Uterus (tissue), 4 donors: Measurements from ENCODE around the gene H1-8. TPM values are rescaled to one million over a fixed set of nuclear protein-coding genes. Genes with fewer than 3 reads are reported as not detected.
A peak's percentile ranks its signal among the peaks of the same experiment; 100 is the strongest.

Experiments used
- DNase-seq, 2 donors: peaks; one replicate each; pipeline ENCODE4 v3.0.0-alpha.2; 2019 to 2020
- H3K27ac ChIP-seq, 2 donors: fragments of 200-600 bp; sonication (generic); 1 replicate in 1 of 2; 2 replicates in 1 of 2; pipeline ENCODE4 v1.5.1; 2016 to 2018
- H3K27me3 ChIP-seq, 2 donors: fragments of 200-600 bp; sonication (generic); one replicate each; pipeline ENCODE4 v1.5.1; 2018 to 2019; ENCODE audit warnings: control low read depth in 1 of 2
- H3K36me3 ChIP-seq, 2 donors: fragments of 200-600 bp; sonication (generic); one replicate each; pipeline ENCODE4 v1.5.1; 2019; ENCODE audit warnings: control low read depth in 1 of 2
- H3K4me1 ChIP-seq, 2 donors: fragments of 200-600 bp; sonication (generic); one replicate each; pipeline ENCODE4 v1.5.1; 2018 to 2019; ENCODE audit warnings: control low read depth in 1 of 2
- H3K4me3 ChIP-seq, 2 donors: fragments of 200-600 bp; sonication (generic); 1 replicate in 1 of 2; 2 replicates in 1 of 2; pipeline ENCODE4 v1.5.1; 2018 to 2019; ENCODE audit warnings: mild to moderate bottlenecking in 1 of 2
- H3K9me3 ChIP-seq, 2 donors: fragments of 200-600 bp; sonication (generic); one replicate each; pipeline ENCODE4 v1.5.1; 2019; ENCODE audit warnings: control low read depth in 1 of 2
- POLR2A ChIP-seq, 2 donors: fragments of 450-650 bp; IDR thresholded peaks; one replicate each; pipeline ENCODE4 v1.6.1; 2016; ENCODE audit warnings: antibody characterized with exemption in 2 of 2, mild to moderate bottlenecking in 1 of 2, moderate library complexity in 1 of 2
- intact Hi-C: fragments of 100-400 bp; cut with DNase I; formaldehyde crosslinking; loops from one replicate; pipeline ENCODE4 v1.15.1; 2023; ENCODE audit warnings: low total_unique reads
- total RNA-seq, 4 donors: library from RNA; depleted of rRNA in 3 of 4; stranded (reverse); fragments of >200 nt in 3 of 4; gene quantifications; one replicate each; pipeline versions ENCODE4 v1.1.0 to v1.2.4, GENCODE V29; 2014 to 2023
- TF ChIP-seq, protein P1 (sequence below), 4 experiments: fragments of 200-600 bp in 2 of 4; fragments of 450-650 bp in 2 of 4; sonication (generic) in 2 of 4; IDR thresholded peaks; one replicate each; pipeline ENCODE4 v1.5.1; 2016 to 2019; ENCODE audit warnings: antibody characterized with exemption in 4 of 4, mild to moderate bottlenecking in 2 of 4, moderate library complexity in 1 of 4
- donor health status: DM: yes; HTN: yes; CAD: no.

The H1-8 gene
- total RNA-seq, 4 donors from 2014 or later: not detected

DNA sequence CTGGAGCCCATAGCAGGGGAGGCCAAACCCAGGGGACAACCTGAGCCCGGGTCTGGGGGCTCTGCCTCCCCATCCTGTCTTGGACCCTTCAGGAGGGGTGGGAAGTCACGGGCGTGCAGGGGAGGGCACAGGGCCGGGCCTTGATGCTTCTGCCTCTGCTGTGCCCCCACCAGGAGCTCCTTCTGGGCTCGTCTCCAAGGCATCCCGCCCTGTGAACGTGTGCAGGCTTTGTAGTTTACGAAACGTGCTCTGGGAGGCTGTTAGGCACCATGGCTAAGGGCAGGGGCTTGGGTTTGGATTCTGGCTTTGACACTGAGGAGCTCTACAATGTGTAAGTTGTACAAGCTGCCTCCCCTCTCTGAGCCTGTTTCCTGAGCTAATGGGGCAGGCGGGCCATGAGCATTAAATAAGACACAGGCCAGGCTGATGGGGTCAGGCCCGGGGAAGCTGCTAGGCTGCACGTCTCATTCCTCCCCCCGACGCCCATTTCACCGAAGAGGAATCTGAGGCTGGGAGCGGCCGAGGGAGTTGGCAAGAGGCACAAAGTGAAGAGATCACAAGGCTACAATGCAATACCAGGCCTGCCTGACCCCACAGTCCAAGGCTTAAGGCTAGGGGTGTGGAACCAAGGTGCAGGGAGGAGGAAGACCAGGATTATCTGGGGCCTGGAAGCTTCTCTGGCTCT lies 43.9 kb downstream of the H1-8 start:
- Histone ChIP-seq H3K9me3 (no peaks in the 10 kb centered on the region), H3K4me3 (no peak overlapping the region), H3K4me1 (peaks cover 0 to 3% of the 10 kb centered on the region in 2 donors), H3K27ac (peak overlapping the region; percentile 62 to 66), H3K27me3 (no peaks in the 10 kb centered on the region), H3K36me3 (no peaks in the 10 kb centered on the region)
- TF ChIP-seq, protein P1, sequence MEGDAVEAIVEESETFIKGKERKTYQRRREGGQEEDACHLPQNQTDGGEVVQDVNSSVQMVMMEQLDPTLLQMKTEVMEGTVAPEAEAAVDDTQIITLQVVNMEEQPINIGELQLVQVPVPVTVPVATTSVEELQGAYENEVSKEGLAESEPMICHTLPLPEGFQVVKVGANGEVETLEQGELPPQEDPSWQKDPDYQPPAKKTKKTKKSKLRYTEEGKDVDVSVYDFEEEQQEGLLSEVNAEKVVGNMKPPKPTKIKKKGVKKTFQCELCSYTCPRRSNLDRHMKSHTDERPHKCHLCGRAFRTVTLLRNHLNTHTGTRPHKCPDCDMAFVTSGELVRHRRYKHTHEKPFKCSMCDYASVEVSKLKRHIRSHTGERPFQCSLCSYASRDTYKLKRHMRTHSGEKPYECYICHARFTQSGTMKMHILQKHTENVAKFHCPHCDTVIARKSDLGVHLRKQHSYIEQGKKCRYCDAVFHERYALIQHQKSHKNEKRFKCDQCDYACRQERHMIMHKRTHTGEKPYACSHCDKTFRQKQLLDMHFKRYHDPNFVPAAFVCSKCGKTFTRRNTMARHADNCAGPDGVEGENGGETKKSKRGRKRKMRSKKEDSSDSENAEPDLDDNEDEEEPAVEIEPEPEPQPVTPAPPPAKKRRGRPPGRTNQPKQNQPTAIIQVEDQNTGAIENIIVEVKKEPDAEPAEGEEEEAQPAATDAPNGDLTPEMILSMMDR (IDR thresholded peaks at IDR 0.05): no peak
- TF ChIP-seq POLR2A (IDR thresholded peaks at IDR 0.05): no peak
- DNase-seq: peak; percentile 66 to 75
- intact Hi-C loops: no loop called here

DNA sequence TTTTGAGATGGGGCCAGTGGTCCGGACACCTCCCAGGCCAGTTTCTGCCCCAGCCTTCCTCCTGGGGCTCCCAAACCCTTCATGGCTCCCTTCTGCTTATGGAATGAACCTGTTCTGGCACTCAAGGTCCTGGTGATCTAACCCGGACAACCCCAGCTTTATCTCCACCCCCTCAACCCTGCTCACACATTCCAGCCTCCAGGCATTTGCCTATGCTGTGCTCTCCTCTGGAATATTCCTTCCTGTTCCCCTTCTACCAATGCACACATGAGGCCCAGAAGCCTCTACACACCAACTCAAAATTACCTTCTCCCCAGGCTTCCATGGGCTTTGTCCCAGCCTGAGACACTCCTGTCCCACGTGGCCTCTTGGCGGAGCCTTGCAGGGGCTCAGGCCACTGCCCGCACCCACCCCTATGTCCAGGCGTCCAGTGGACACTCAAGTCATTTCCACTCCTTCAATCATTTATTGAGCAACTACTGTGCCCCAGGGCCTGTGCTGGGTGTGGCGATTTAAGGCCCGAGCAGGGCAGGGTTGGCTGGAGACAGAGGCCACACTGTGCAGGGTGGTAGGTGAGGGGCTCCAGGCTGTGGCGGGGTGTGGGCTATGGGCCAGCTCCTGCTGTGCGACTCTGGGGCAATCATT lies 44.7 kb downstream of the H1-8 start:
- Histone ChIP-seq H3K36me3 (no peaks in the 10 kb centered on the region), H3K27ac (peak overlapping the region; percentile 62 to 66), H3K4me1 (peaks cover 0 to 3% of the 10 kb centered on the region in 2 donors), H3K27me3 (no peaks in the 10 kb centered on the region), H3K4me3 (no peak overlapping the region), H3K9me3 (no peaks in the 10 kb centered on the region)
- TF ChIP-seq POLR2A (IDR thresholded peaks at IDR 0.05): no peak
- TF ChIP-seq, protein P1 (IDR thresholded peaks at IDR 0.05): no peak
- intact Hi-C loops: no loop called here
- no peak for DNase-seq

DNA sequence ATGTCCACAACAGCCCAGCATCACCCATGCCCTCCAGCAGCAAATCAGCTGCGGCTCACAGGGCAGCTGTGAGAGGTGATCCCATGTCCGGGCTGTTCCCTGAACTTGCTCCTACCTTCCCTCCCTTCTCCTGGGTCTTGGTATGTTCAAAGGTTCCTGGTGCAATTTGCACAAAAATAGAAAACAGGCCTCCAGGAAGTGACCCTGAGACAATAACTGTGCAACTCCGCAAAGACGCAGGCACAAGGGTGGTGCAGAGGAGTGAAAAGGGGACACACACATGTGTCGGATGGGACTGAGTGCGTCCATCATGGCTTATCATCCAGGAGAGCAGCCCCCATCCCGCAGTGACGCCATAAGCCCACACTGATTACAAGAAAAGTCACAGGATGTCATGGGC lies 47.2 kb downstream of the H1-8 start:
- no peak for DNase-seq
- Histone ChIP-seq H3K4me3 (no peak overlapping the region), H3K36me3 (no peaks in the 10 kb centered on the region), H3K27me3 (no peaks in the 10 kb centered on the region), H3K9me3 (no peaks in the 10 kb centered on the region), H3K27ac (peak overlapping the region in 1 of 2 donors; percentile 11), H3K4me1 (peaks cover 5 to 27% of the 10 kb centered on the region in 2 donors)
- intact Hi-C loops: no loop called here
- no peak for TF ChIP-seq POLR2A (IDR thresholded peaks at IDR 0.05)
- TF ChIP-seq, protein P1 (IDR thresholded peaks at IDR 0.05): no peak

DNA sequence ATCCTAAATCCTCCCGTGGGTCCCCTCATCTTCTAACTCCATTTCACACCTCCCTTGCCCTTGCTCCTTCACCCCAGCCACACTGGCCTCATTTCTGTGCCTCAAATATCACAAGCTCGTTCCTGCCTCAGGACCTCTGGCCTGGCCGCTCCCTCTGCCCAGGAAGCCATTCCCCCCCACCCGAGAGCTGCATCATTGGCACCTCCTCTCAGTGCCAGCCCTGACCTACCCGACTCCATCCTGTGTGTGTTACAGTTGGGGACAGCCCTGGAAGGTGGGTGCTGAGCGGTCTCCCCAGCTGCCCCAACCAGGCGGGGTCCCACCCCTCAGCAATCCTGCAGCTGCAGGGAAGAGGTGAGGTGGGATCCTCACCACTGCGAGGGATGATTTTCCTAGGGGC lies 49.0 kb downstream of the H1-8 start:
- DNase-seq: no peak
- no peaks in the 10 kb centered on the region for H3K9me3 ChIP-seq
- H3K27me3 ChIP-seq: no peaks in the 10 kb centered on the region
- H3K36me3 ChIP-seq: no peaks in the 10 kb centered on the region
- TF ChIP-seq, protein P1 (IDR thresholded peaks at IDR 0.05): no peak
- TF ChIP-seq POLR2A (IDR thresholded peaks at IDR 0.05): no peak
- peak overlapping the region; percentile 84 to 97 for H3K27ac ChIP-seq
- no peak overlapping the region for H3K4me3 ChIP-seq
- intact Hi-C loops: no loop called here
- H3K4me1 ChIP-seq: peaks cover 6 to 36% of the 10 kb centered on the region in 2 donors
